Tibial nerve (tissue), 3 donors: ENCODE measurements around the gene SMC1B.

Source experiments
- CTCF ChIP-seq, 5 experiments: fragments of 200-600 bp in 3 of 5; fragments of 450-650 bp in 2 of 5; sonication (generic) in 3 of 5; IDR thresholded peaks; one replicate each; pipeline ENCODE4 v1.5.1; 2016 to 2019; ENCODE audit warnings: antibody characterized with exemption in 5 of 5, mild to moderate bottlenecking in 3 of 5, moderate library complexity in 2 of 5
- POLR2A ChIP-seq, 2 donors: fragments of 450-650 bp; IDR thresholded peaks; one replicate each; pipeline ENCODE4 v1.6.1; 2017; ENCODE audit warnings: antibody characterized with exemption in 2 of 2, mild to moderate bottlenecking in 2 of 2, moderate library complexity in 2 of 2

- TF ChIP-seq CTCF (IDR thresholded peaks at IDR 0.05) (no peak), POLR2A (IDR thresholded peaks at IDR 0.05) (no peak)
Observed at GRCh38 chr22:45366713-45367112, 46.7 kb downstream of the SMC1B start.
